WTC11 (cell line): ENCODE results near the gene ADAMTS15. TPM values are rescaled to one million over a fixed set of nuclear protein-coding genes. Genes with fewer than 3 reads are reported as not detected.

Experiments
- ATAC-seq: fragments of 200-7000 bp; cut with Tn5 transposase; 2 replicates; pipeline ENCODE4 v1.10.0; 2021; ENCODE audit warnings: mild to moderate bottlenecking, moderate library complexity
- CTCF ChIA-PET: fragments of 300-600 bp; sonication (Branson Sonifier 250); formaldehyde crosslinking; loops from one replicate; lab custom pipeline; 2021; ENCODE audit warnings: antibody characterized with exemption; lab: Charles Lee
- POLR2A ChIA-PET: fragments of 350-600 bp; sonication (Branson Sonifier 250); formaldehyde crosslinking; loops from one replicate; lab custom pipeline; 2021; ENCODE audit warnings: antibody characterized with exemption; lab: Charles Lee
- DNase-seq: peaks from one replicate; pipeline ENCODE4 v3.0.0; 2021; ENCODE audit warnings: low spot score
- H3K27ac Mint-ChIP-seq: 2 replicates; pipeline ENCODE4 v1.8.0; 2021; ENCODE audit warnings: mixed read lengths
- H3K27me3 Mint-ChIP-seq: 2 replicates; pipeline ENCODE4 v1.8.0; 2021; ENCODE audit warnings: low read depth, mild to moderate bottlenecking, moderate library complexity, mixed read lengths
- H3K36me3 Mint-ChIP-seq: 2 replicates; pipeline ENCODE4 v1.8.0; 2021; ENCODE audit warnings: mixed read lengths
- H3K4me1 Mint-ChIP-seq: 2 replicates; pipeline ENCODE4 v1.8.0; 2022; ENCODE audit warnings: mixed read lengths
- H3K4me3 Mint-ChIP-seq: 2 replicates; pipeline ENCODE4 v1.8.0; 2021; ENCODE audit warnings: mild to moderate bottlenecking, moderate library complexity, mixed read lengths
- H3K9me3 Mint-ChIP-seq: 2 replicates; pipeline ENCODE4 v1.8.0; 2021; ENCODE audit warnings: mixed read lengths
- ATF1 ChIP-seq: sonication (generic); formaldehyde crosslinking; IDR thresholded peaks from 2 replicates; pipeline ENCODE4 v1.8.1; 2023; ENCODE audit warnings: mild to moderate bottlenecking, moderate library complexity, missing genetic modification reagents
- EMX1 ChIP-seq: fragments of 250-450 bp; sonication (Bioruptor Pico); IDR thresholded peaks from 2 replicates; pipeline ENCODE4 v1.8.0; 2021; ENCODE audit warnings: mild to moderate bottlenecking
- FOXK1 ChIP-seq: sonication (generic); formaldehyde crosslinking; IDR thresholded peaks from 2 replicates; pipeline ENCODE4 v1.8.0; 2022; ENCODE audit warnings: mild to moderate bottlenecking, moderate library complexity, missing genetic modification reagents
- FOXP1 ChIP-seq: sonication (generic); formaldehyde crosslinking; IDR thresholded peaks from 2 replicates; pipeline ENCODE4 v1.8.0; 2022; ENCODE audit warnings: missing genetic modification reagents, mild to moderate bottlenecking, moderate library complexity, borderline replicate concordance
- GRHL2 ChIP-seq: fragments of 250-450 bp; sonication (Bioruptor Pico); IDR thresholded peaks from 2 replicates; pipeline ENCODE4 v1.8.0; 2022; ENCODE audit warnings: mild to moderate bottlenecking, moderate library complexity; ENCODE audit not compliant: insufficient replicate concordance, severe bottlenecking
- HMGA2 ChIP-seq: fragments of 250-450 bp; sonication (Bioruptor Pico); IDR thresholded peaks from 2 replicates; pipeline ENCODE4 v1.4.0; 2021; ENCODE audit warnings: mild to moderate bottlenecking, moderate library complexity
- NFATC4 ChIP-seq: fragments of 250-450 bp; sonication (Bioruptor Pico); IDR thresholded peaks from 2 replicates; pipeline ENCODE4 v1.9.0; 2021; ENCODE audit warnings: mild to moderate bottlenecking
- NFE2L1 ChIP-seq: sonication (generic); formaldehyde crosslinking; IDR thresholded peaks from 2 replicates; pipeline ENCODE4 v1.8.1; 2023; ENCODE audit warnings: missing genetic modification reagents
- NFYB ChIP-seq: sonication (generic); formaldehyde crosslinking; conservative IDR thresholded peaks from 2 replicates; pipeline ENCODE4 v1.8.0; 2022; ENCODE audit warnings: low read depth, missing genetic modification reagents
- NR1H2 ChIP-seq: sonication (generic); formaldehyde crosslinking; IDR thresholded peaks from 2 replicates; pipeline ENCODE4 v1.9.0; 2021; ENCODE audit warnings: mild to moderate bottlenecking, moderate library complexity, missing genetic modification reagents
- SMAD3 ChIP-seq: sonication (generic); formaldehyde crosslinking; IDR thresholded peaks from 2 replicates; pipeline ENCODE4 v1.8.0; 2022; ENCODE audit warnings: missing genetic modification reagents, mild to moderate bottlenecking, borderline replicate concordance
- SP1 ChIP-seq: sonication (generic); formaldehyde crosslinking; conservative IDR thresholded peaks from 2 replicates; pipeline ENCODE4 v1.8.1; 2022; ENCODE audit warnings: missing genetic modification reagents
- TEAD1 ChIP-seq: sonication (generic); formaldehyde crosslinking; IDR thresholded peaks from 2 replicates; pipeline ENCODE4 v1.8.0; 2022; ENCODE audit warnings: mild to moderate bottlenecking, missing genetic modification reagents
- ZBTB21 ChIP-seq: sonication (generic); formaldehyde crosslinking; IDR thresholded peaks from 2 replicates; pipeline ENCODE4 v1.8.1; 2023; ENCODE audit warnings: mild to moderate bottlenecking, missing genetic modification reagents, borderline replicate concordance
- ZNF317 ChIP-seq: sonication (generic); formaldehyde crosslinking; IDR thresholded peaks from 2 replicates; pipeline ENCODE4 v1.8.1; 2023; ENCODE audit warnings: low read depth, mild to moderate bottlenecking, moderate library complexity, missing genetic modification reagents, borderline replicate concordance
- ZNF416 ChIP-seq: fragments of 250-450 bp; sonication (Bioruptor Pico); IDR thresholded peaks from 2 replicates; pipeline ENCODE4 v1.9.0; 2021; ENCODE audit warnings: mild to moderate bottlenecking, inconsistent platforms
- ZNF423 ChIP-seq: fragments of 250-450 bp; sonication (Bioruptor Pico); IDR thresholded peaks from 2 replicates; pipeline ENCODE4 v2.1.2; 2022; ENCODE audit warnings: mild to moderate bottlenecking, moderate library complexity
- total RNA-seq: library from RNA; stranded (reverse); gene quantifications from 3 replicates; pipeline ENCODE4 v1.2.3, GENCODE V29; 2021
- TF ChIP-seq, protein P1 (sequence below): sonication (generic); formaldehyde crosslinking; IDR thresholded peaks from 2 replicates; pipeline ENCODE4 v1.8.1; 2023; ENCODE audit warnings: mild to moderate bottlenecking, missing genetic modification reagents
- TF ChIP-seq, protein P2 (sequence below): sonication (generic); formaldehyde crosslinking; IDR thresholded peaks from 2 replicates; pipeline ENCODE4 v1.8.1; 2023; ENCODE audit warnings: mild to moderate bottlenecking, moderate library complexity, missing genetic modification reagents
- TF ChIP-seq, protein P3 (sequence below): sonication (generic); formaldehyde crosslinking; conservative IDR thresholded peaks from 2 replicates; pipeline ENCODE4 v1.8.1; 2023; ENCODE audit warnings: mild to moderate bottlenecking, low read depth, missing genetic modification reagents, moderate library complexity
- TF ChIP-seq, protein P4 (sequence below): sonication (generic); formaldehyde crosslinking; IDR thresholded peaks from 2 replicates; pipeline ENCODE4 v1.8.0; 2023; ENCODE audit warnings: missing genetic modification reagents

Gene ADAMTS15
- total RNA-seq, 1 experiment from 2014 or later, result 3.7 TPM

DNA sequence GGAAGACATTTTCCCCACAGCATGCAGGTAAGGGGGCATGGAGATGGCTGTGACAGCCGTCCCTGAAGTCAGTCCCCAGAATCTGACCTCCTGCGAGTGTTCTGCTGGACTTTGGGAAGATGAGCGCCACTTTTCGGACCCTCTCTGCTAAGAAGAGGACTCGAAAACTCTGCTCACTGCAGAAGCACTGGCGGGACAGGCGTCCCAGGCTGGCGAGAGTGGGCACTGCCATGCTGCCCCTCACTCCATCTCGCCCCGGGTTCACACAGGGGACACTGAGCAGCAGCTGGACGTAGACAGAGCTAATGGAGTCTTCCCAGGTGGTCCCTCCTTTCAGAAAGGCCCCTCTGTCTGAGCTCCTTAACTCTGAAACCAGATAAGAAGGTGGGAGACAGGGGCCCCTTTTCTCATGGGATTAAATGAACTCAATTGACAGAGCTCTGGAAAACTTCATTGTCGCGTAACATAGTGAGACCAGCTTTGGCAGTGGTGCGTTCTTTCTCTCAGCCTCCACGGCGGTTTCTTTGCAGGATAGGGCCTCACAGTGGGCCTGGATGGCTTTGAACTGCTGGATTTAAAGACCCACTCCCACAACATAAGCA lies 24.8 kb upstream of the ADAMTS15 start:
- no peak for ATAC-seq
- Mint-ChIP-seq H3K27me3 (peaks cover 24% of the 10 kb centered on the region), H3K9me3 (peaks cover 3% of the 10 kb centered on the region; the same call in 1 of the 2 replicates), H3K27ac (no peak overlapping the region), H3K4me1 (peaks cover 28% of the 10 kb centered on the region), H3K4me3 (no peak overlapping the region), H3K36me3 (peaks cover 5% of the 10 kb centered on the region)
- DNase-seq, result no peak
- CTCF ChIA-PET, result interaction anchor here (3.0 kb wide), 1 partner anchor 211 kb away, joined by 13 read pairs; no protein-coding TSS in a partner anchor
- no peak for TF ChIP-seq GRHL2 (CRISPR knock-in tag)
- TF ChIP-seq, protein P1, sequence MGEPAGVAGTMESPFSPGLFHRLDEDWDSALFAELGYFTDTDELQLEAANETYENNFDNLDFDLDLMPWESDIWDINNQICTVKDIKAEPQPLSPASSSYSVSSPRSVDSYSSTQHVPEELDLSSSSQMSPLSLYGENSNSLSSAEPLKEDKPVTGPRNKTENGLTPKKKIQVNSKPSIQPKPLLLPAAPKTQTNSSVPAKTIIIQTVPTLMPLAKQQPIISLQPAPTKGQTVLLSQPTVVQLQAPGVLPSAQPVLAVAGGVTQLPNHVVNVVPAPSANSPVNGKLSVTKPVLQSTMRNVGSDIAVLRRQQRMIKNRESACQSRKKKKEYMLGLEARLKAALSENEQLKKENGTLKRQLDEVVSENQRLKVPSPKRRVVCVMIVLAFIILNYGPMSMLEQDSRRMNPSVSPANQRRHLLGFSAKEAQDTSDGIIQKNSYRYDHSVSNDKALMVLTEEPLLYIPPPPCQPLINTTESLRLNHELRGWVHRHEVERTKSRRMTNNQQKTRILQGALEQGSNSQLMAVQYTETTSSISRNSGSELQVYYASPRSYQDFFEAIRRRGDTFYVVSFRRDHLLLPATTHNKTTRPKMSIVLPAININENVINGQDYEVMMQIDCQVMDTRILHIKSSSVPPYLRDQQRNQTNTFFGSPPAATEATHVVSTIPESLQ (CRISPR knock-in tag), result no peak
- no peak for TF ChIP-seq NFATC4
- TF ChIP-seq ATF1 (CRISPR knock-in tag), result no peak
- TF ChIP-seq TEAD1 (CRISPR knock-in tag), result no peak
- POLR2A ChIA-PET, result no interaction called here

DNA sequence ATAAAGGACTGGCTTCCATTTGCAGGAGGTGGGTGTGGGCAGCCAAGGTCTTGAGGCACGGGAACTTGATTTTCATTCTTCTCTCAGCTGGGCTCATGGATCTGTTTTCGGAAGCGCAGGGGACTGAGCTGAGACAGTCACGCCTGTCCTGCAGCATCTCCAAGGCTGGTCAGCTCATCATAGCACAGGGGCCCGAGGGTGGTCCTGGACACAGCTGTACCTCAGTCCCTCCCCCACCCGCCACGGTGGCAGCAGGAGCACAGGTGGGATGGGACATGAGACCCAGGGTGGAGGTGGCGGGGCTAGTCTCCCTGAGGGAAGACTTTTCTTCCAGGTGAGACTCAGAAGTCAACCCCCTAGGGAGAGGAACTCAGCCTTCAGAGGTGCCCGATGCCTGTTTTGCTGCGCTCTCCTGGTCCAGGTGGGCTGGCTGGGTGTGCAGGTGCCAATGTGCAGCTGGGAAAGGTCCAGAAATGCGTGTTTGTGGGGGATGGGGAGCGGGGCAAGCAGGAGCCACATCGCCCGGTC lies 23.8 kb upstream of the ADAMTS15 start:
- POLR2A ChIA-PET, result interaction anchor here (0.6 kb wide), 1 partner anchor 199 kb away, joined by 3 read pairs; no protein-coding TSS in a partner anchor
- H3K27ac Mint-ChIP-seq, result no peak overlapping the region
- peaks cover 32% of the 10 kb centered on the region for H3K4me1 Mint-ChIP-seq
- CTCF ChIA-PET, result interaction anchor here (1.0 to 3.0 kb wide), 3 partner anchors 8 to 212 kb away, joined by 5 to 13 read pairs (median 7); no protein-coding TSS in a partner anchor
- peaks cover 5% of the 10 kb centered on the region for H3K36me3 Mint-ChIP-seq
- H3K27me3 Mint-ChIP-seq, result peaks cover 35% of the 10 kb centered on the region
- DNase-seq, result no peak
- H3K9me3 Mint-ChIP-seq, result peaks cover 3% of the 10 kb centered on the region; the same call in 1 of the 2 replicates
- no peak for ATAC-seq
- TF ChIP-seq ZNF416, result no peak
- no peak for TF ChIP-seq ZBTB21 (CRISPR knock-in tag)
- TF ChIP-seq NFYB (CRISPR knock-in tag), result no peak
- TF ChIP-seq EMX1 (CRISPR knock-in tag), result no peak
- TF ChIP-seq, all 79 proteins: peak for 0
- no peak overlapping the region for H3K4me3 Mint-ChIP-seq

DNA sequence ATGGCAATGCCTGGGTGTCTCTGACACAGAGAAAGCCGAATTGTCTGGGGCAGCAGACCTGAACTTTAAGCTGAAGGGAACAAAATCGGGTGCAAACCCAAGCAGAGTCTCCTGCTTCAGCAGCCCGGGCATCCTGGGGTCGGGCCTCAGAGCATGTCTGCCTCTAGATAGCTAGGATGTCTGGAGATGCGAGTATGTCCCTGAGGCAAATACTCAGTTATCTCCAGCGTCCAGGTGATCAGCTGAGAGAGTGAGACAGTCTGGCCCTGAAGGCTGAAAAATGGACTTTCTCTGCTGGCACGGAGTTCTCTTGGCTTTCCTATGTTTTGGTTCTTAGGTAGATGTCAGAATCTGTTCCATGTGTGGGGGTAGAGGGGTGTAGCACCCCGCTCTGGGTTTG lies 23.3 kb upstream of the ADAMTS15 start:
- peaks cover 3% of the 10 kb centered on the region; the same call in 1 of the 2 replicates for H3K9me3 Mint-ChIP-seq
- H3K36me3 Mint-ChIP-seq, result peaks cover 5% of the 10 kb centered on the region
- ChIA-PET POLR2A (interaction anchor here (0.6 to 0.7 kb wide), 2 partner anchors 42 to 200 kb away, joined by 3 read pairs; no protein-coding TSS in a partner anchor), CTCF (interaction anchor here (0.6 to 3.0 kb wide), 4 partner anchors 9 to 212 kb away, joined by 3 to 13 read pairs (median 6); no protein-coding TSS in a partner anchor)
- DNase-seq (no peak), ATAC-seq (no peak)
- peaks cover 39% of the 10 kb centered on the region for H3K27me3 Mint-ChIP-seq
- H3K4me3 Mint-ChIP-seq, result no peak overlapping the region
- peaks cover 27% of the 10 kb centered on the region for H3K4me1 Mint-ChIP-seq
- H3K27ac Mint-ChIP-seq, result no peak overlapping the region
- TF ChIP-seq ZNF423 (no peak), SP1 (CRISPR knock-in tag) (no peak), SMAD3 (CRISPR knock-in tag) (no peak), EMX1 (CRISPR knock-in tag) (no peak), FOXP1 (CRISPR knock-in tag) (no peak), HMGA2 (no peak), GRHL2 (CRISPR knock-in tag) (no peak), NR1H2 (no peak), ATF1 (CRISPR knock-in tag) (no peak), NFE2L1 (CRISPR knock-in tag) (no peak), ZNF317 (CRISPR knock-in tag) (no peak), FOXK1 (no peak)
- TF ChIP-seq, protein P1 (CRISPR knock-in tag), result no peak
- TF ChIP-seq, protein P2, sequence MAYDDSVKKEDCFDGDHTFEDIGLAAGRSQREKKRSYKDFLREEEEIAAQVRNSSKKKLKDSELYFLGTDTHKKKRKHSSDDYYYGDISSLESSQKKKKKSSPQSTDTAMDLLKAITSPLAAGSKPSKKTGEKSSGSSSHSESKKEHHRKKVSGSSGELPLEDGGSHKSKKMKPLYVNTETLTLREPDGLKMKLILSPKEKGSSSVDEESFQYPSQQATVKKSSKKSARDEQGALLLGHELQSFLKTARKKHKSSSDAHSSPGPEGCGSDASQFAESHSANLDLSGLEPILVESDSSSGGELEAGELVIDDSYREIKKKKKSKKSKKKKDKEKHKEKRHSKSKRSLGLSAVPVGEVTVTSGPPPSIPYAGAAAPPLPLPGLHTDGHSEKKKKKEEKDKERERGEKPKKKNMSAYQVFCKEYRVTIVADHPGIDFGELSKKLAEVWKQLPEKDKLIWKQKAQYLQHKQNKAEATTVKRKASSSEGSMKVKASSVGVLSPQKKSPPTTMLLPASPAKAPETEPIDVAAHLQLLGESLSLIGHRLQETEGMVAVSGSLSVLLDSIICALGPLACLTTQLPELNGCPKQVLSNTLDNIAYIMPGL (CRISPR knock-in tag), result no peak
- TF ChIP-seq, protein P3, sequence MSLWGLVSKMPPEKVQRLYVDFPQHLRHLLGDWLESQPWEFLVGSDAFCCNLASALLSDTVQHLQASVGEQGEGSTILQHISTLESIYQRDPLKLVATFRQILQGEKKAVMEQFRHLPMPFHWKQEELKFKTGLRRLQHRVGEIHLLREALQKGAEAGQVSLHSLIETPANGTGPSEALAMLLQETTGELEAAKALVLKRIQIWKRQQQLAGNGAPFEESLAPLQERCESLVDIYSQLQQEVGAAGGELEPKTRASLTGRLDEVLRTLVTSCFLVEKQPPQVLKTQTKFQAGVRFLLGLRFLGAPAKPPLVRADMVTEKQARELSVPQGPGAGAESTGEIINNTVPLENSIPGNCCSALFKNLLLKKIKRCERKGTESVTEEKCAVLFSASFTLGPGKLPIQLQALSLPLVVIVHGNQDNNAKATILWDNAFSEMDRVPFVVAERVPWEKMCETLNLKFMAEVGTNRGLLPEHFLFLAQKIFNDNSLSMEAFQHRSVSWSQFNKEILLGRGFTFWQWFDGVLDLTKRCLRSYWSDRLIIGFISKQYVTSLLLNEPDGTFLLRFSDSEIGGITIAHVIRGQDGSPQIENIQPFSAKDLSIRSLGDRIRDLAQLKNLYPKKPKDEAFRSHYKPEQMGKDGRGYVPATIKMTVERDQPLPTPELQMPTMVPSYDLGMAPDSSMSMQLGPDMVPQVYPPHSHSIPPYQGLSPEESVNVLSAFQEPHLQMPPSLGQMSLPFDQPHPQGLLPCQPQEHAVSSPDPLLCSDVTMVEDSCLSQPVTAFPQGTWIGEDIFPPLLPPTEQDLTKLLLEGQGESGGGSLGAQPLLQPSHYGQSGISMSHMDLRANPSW (CRISPR knock-in tag), result no peak
- TF ChIP-seq, protein P4, sequence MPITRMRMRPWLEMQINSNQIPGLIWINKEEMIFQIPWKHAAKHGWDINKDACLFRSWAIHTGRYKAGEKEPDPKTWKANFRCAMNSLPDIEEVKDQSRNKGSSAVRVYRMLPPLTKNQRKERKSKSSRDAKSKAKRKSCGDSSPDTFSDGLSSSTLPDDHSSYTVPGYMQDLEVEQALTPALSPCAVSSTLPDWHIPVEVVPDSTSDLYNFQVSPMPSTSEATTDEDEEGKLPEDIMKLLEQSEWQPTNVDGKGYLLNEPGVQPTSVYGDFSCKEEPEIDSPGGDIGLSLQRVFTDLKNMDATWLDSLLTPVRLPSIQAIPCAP (CRISPR knock-in tag), result no peak
